Measurements from ENCODE around the gene TGFBR2. TPM values are rescaled to one million over a fixed set of nuclear protein-coding genes. Genes with fewer than 3 reads are reported as not detected.
A peak's percentile ranks its signal among the peaks of the same experiment; 100 is the strongest.

Gene TGFBR2
- total and polyA plus RNA-seq, 4 donors, result 13.9 to 61.2 (median 33.7) TPM

DNA sequence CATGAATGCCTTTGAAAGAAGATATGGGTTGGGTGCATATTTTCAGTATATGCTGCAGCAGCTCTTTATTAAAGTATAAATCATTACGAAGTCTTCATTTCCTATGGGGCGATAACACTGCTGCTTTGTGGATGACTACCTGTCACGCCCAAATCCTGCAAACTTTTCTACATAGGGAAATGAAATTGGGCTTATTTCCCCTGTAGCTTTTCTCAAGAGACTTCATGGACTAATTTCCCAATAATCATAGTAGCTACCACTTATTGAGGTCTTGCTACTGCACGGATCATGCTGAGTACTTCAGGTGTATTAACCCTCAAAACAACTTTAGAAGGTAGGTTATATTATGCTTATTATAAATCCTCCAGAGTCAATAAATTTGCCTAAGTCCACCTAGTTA, 8.0 kb downstream of the TGFBR2 start (continued):
- TF ChIP-seq, protein P1, sequence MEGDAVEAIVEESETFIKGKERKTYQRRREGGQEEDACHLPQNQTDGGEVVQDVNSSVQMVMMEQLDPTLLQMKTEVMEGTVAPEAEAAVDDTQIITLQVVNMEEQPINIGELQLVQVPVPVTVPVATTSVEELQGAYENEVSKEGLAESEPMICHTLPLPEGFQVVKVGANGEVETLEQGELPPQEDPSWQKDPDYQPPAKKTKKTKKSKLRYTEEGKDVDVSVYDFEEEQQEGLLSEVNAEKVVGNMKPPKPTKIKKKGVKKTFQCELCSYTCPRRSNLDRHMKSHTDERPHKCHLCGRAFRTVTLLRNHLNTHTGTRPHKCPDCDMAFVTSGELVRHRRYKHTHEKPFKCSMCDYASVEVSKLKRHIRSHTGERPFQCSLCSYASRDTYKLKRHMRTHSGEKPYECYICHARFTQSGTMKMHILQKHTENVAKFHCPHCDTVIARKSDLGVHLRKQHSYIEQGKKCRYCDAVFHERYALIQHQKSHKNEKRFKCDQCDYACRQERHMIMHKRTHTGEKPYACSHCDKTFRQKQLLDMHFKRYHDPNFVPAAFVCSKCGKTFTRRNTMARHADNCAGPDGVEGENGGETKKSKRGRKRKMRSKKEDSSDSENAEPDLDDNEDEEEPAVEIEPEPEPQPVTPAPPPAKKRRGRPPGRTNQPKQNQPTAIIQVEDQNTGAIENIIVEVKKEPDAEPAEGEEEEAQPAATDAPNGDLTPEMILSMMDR (IDR thresholded peaks at IDR 0.05; ENCODE audit: low read depth, low read length, missing input control), result no peak

DNA sequence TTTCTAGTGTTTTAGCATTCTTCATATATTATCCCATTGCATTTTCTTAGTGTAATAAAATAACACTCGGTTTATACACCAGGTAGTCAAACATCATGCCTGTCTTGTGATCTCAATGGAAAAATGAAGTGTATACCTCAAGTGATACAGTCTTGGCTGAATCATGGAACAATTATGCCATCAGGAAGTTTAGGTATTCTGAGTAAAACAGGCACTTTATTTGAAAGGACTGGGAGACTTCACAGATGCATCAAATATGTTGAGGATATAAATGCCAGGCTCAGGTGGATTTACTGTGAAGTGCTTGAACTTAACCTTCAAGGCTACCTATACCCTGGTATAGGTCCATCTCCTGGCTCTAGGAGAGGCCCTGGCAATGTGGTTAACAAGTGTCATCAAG, 8.5 kb downstream of the TGFBR2 start:
- Histone ChIP-seq H3K27ac (ENCODE audit: low read depth in 1 of 2, low read length in 2 of 2) (no peak overlapping the region), H3K36me3 (ENCODE audit: control insufficient read depth in 4 of 4, insufficient read depth in 3 of 4, low read depth in 1 of 4, low read length in 3 of 4) (no peaks in the 10 kb centered on the region), H3K4me3 (ENCODE audit: low read depth in 1 of 3, low read length in 3 of 3) (no peak overlapping the region), H3K4me1 (ENCODE audit: control insufficient read depth in 4 of 4, insufficient read depth in 4 of 4, low read length in 3 of 4) (peaks cover 3 to 15% (median 5%) of the 10 kb centered on the region in 4 donors), H3K9ac (ENCODE audit: low read depth in 1 of 2, low read length in 2 of 2) (no peak overlapping the region), H3K9me3 (ENCODE audit: control insufficient read depth in 4 of 4, low read length in 3 of 4) (no peaks in the 10 kb centered on the region), H3K27me3 (ENCODE audit: control insufficient read depth in 4 of 4, insufficient read depth in 4 of 4, low read length in 3 of 4) (no peaks in the 10 kb centered on the region)
- 86% methylated on average over 1 of the region's 1 CpG for WGBS
- DNase-seq (ENCODE audit: low spot score), result no peak
- TF ChIP-seq, protein P2, sequence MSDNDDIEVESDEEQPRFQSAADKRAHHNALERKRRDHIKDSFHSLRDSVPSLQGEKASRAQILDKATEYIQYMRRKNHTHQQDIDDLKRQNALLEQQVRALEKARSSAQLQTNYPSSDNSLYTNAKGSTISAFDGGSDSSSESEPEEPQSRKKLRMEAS (IDR thresholded peaks at IDR 0.05), result no peak

DNA sequence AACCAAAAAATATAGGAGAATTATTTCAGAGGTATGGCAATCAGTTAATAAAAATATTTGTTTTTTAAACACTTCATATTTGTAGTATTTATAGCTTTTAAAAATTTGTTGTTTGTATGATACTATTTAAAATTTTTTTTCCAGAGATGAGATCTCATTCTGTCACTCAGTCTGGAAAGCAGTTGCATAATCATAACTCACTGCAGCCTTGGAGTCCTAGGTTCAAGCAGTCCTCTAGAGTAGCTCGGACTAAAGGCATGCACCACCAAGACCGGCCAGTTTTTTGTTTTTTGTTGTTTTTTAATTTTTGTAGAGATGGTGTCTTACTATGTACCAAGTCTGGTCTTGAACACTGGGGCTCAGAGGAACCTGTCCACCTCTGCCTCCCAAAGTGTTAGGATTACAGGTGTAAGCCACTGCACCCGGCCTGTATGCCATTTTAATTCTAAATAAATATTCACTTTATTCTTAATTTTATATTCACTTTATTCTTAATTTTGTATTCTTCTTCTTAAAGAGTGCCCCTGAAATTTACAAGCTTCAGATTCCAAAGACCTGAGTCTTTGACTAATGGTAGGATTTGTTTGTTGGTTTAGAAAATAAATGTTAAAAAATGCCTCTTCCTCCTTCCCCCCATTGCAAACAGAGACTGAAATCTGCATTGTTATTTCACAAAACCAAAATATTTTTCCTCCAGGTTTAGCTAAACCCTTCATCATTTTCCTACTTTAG, 9.4 kb downstream of the TGFBR2 start:
- 51% methylated on average over 3 of the region's 3 CpGs for WGBS
- H3K36me3 ChIP-seq (ENCODE audit: control insufficient read depth in 4 of 4, insufficient read depth in 3 of 4, low read depth in 1 of 4, low read length in 3 of 4), result no peaks in the 10 kb centered on the region
- no peak overlapping the region for H3K27ac ChIP-seq (ENCODE audit: low read depth in 1 of 2, low read length in 2 of 2)
- no peaks in the 10 kb centered on the region for H3K27me3 ChIP-seq (ENCODE audit: control insufficient read depth in 4 of 4, insufficient read depth in 4 of 4, low read length in 3 of 4)
- TF ChIP-seq RXRA (IDR thresholded peaks at IDR 0.05), result no peak
- TF ChIP-seq HNF4A (conservative IDR thresholded peaks at IDR 0.05), result peak in 1 of 2 donors; percentile 21
- no peak overlapping the region for H3K9ac ChIP-seq (ENCODE audit: low read depth in 1 of 2, low read length in 2 of 2)
- H3K4me3 ChIP-seq (ENCODE audit: low read depth in 1 of 3, low read length in 3 of 3), result no peak overlapping the region
- peaks cover 3 to 15% (median 4%) of the 10 kb centered on the region in 4 donors for H3K4me1 ChIP-seq (ENCODE audit: control insufficient read depth in 4 of 4, insufficient read depth in 4 of 4, low read length in 3 of 4)
- DNase-seq (ENCODE audit: low spot score), result no peak
- H3K9me3 ChIP-seq (ENCODE audit: control insufficient read depth in 4 of 4, low read length in 3 of 4), result no peaks in the 10 kb centered on the region

DNA sequence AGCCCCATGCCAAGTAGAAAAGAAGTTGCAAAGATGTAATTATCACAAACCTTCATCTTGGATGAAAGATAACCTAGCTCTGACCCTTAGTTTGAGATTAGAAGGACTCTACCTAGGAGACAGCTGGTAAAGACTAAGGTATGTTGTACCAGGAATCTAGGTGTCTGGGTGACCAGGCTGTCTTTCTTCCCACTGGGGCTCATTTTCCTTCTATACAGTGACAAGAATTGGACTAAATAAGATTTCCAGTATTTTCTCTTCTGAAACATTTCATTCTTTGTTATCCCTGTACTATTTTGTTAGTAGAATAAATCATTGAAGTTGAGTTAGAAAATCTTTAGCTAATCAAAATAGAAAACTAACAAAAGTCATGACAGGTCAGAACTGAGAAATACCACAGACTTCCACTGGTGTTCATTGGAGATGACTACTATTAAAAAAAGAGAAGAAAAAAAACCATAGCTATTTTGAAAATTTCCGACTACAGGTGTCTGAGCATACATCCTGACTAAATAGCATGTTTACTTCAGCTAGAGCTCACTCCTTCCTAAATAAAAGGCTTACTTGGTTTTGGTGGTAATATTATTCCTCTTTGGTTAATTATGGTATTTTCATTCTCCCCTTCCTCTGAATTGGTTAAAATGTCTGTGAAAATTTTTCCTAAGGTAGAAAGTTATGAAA, 10.1 kb downstream of the TGFBR2 start:
- TF ChIP-seq HNF4G (IDR thresholded peaks at IDR 0.05) (no peak), SP1 (IDR thresholded peaks at IDR 0.05) (no peak), JUND (IDR thresholded peaks at IDR 0.05) (no peak), FOXA1 (IDR thresholded peaks at IDR 0.05) (no peak), RAD21 (IDR thresholded peaks at IDR 0.05) (no peak), GABPA (IDR thresholded peaks at IDR 0.05 in 1 of 2, conservative IDR thresholded peaks at IDR 0.05 in 1 of 2) (no peak), FOXA2 (IDR thresholded peaks at IDR 0.05) (no peak), YY1 (IDR thresholded peaks at IDR 0.05) (no peak)
- TF ChIP-seq, protein P3, sequence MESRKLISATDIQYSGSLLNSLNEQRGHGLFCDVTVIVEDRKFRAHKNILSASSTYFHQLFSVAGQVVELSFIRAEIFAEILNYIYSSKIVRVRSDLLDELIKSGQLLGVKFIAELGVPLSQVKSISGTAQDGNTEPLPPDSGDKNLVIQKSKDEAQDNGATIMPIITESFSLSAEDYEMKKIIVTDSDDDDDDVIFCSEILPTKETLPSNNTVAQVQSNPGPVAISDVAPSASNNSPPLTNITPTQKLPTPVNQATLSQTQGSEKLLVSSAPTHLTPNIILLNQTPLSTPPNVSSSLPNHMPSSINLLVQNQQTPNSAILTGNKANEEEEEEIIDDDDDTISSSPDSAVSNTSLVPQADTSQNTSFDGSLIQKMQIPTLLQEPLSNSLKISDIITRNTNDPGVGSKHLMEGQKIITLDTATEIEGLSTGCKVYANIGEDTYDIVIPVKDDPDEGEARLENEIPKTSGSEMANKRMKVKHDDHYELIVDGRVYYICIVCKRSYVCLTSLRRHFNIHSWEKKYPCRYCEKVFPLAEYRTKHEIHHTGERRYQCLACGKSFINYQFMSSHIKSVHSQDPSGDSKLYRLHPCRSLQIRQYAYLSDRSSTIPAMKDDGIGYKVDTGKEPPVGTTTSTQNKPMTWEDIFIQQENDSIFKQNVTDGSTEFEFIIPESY (IDR thresholded peaks at IDR 0.05), result no peak
- TF ChIP-seq, protein P4, sequence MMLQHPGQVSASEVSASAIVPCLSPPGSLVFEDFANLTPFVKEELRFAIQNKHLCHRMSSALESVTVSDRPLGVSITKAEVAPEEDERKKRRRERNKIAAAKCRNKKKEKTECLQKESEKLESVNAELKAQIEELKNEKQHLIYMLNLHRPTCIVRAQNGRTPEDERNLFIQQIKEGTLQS (IDR thresholded peaks at IDR 0.05), result no peak
- TF ChIP-seq, protein P1 (IDR thresholded peaks at IDR 0.05; ENCODE audit: low read depth, low read length, missing input control), result no peak
- DNase-seq (ENCODE audit: low spot score), result no peak
- Histone ChIP-seq H3K4me3 (ENCODE audit: low read depth in 1 of 3, low read length in 3 of 3) (no peak overlapping the region), H3K9ac (ENCODE audit: low read depth in 1 of 2, low read length in 2 of 2) (no peak overlapping the region), H3K27ac (ENCODE audit: low read depth in 1 of 2, low read length in 2 of 2) (no peak overlapping the region), H3K4me1 (ENCODE audit: control insufficient read depth in 4 of 4, insufficient read depth in 4 of 4, low read length in 3 of 4) (peaks cover 3 to 15% (median 5%) of the 10 kb centered on the region in 4 donors), H3K36me3 (ENCODE audit: control insufficient read depth in 4 of 4, insufficient read depth in 3 of 4, low read depth in 1 of 4, low read length in 3 of 4) (no peaks in the 10 kb centered on the region), H3K9me3 (ENCODE audit: control insufficient read depth in 4 of 4, low read length in 3 of 4) (no peaks in the 10 kb centered on the region), H3K27me3 (ENCODE audit: control insufficient read depth in 4 of 4, insufficient read depth in 4 of 4, low read length in 3 of 4) (no peaks in the 10 kb centered on the region)
- 68% methylated on average over 1 of the region's 1 CpG for WGBS
